HCT116 (cell line): Measurements from ENCODE around the gene BCAS4. TPM values are rescaled to one million over a fixed set of nuclear protein-coding genes. Genes with fewer than 3 reads are reported as not detected.

Experiments
- ATAC-seq: fragments of 200-7000 bp; cut with Tn5 transposase; 2 replicates; pipeline ENCODE4 v1.9.1; 2020; ENCODE audit warnings: mild to moderate bottlenecking, moderate library complexity
- BruUV-seq: library from RNA; stranded (reverse); fragments of 400-500 nt; replicated peaks from 2 replicates; lab custom pipeline; 2021; lab: Mats Ljungman, UMichigan
- CTCF ChIA-PET: fragments of 300-600 bp; sonication (Branson Sonifier 250); formaldehyde crosslinking; loops from one replicate; lab custom pipeline; 2021; ENCODE audit warnings: antibody characterized with exemption; lab: Charles Lee
- POLR2A ChIA-PET: fragments of 300-600, 350-600 bp; sonication (Branson Sonifier 250); formaldehyde crosslinking; loops from one replicate; lab custom pipeline; 2021; ENCODE audit warnings: antibody characterized with exemption; lab: Charles Lee
- RAD21 ChIA-PET, 2 experiments: fragments of 300-600 bp; sonication (Branson Sonifier 250); formaldehyde crosslinking; loops; one replicate each; lab custom pipeline; 2023; ENCODE audit warnings: low total read pairs in 2 of 2; ENCODE audit not compliant: uncharacterized antibody in 2 of 2, unreplicated experiment in 2 of 2, low non-redundant PET in 1 of 2; lab: Charles Lee
- DNase-seq: peaks from one replicate; pipeline ENCODE4 v3.0.0-alpha.2; 2010; ENCODE audit warnings: low read depth, low spot score
- H2AFZ ChIP-seq: fragments of 200-600 bp; shearing (Covaris generic), sonication (generic); 2 replicates; pipeline ENCODE4 v1.6.1; 2017; ENCODE audit warnings: low read depth, mixed run types, mixed read lengths, antibody characterized with exemption, low read length; ENCODE audit not compliant: poor library complexity, severe bottlenecking
- H3K27ac ChIP-seq: 2 replicates; pipeline ENCODE4 v1.5.1; 2012; ENCODE audit warnings: low read depth, low read length
- H3K27me3 ChIP-seq: fragments of 200-600 bp; sonication (generic); 2 replicates; pipeline ENCODE4 v1.6.1; 2016; ENCODE audit warnings: mixed run types, low read length, mixed read lengths; ENCODE audit not compliant: insufficient read depth
- H3K36me3 ChIP-seq, 2 experiments: fragments of 200-500 bp in 1 of 2; fragments of 200-600 bp in 1 of 2; sonication (Bioruptor generic) in 1 of 2; sonication (generic) in 1 of 2; 2 replicates each; pipeline versions ENCODE4 v1.5.1 to v1.6.1; 2014 to 2016; ENCODE audit warnings: low read length in 2 of 2, inconsistent platforms in 1 of 2, mixed read lengths in 1 of 2, mixed run types in 1 of 2; ENCODE audit not compliant: insufficient read depth in 2 of 2, control insufficient read depth in 1 of 2
- H3K4me1 ChIP-seq, 2 experiments: fragments of 200-600 bp in 1 of 2; sonication (generic) in 1 of 2; 2 replicates each; pipeline versions ENCODE4 v1.5.1 to v1.6.1; 2012 to 2017; ENCODE audit warnings: low read length in 2 of 2, inconsistent platforms in 1 of 2, mild to moderate bottlenecking in 1 of 2, mixed read lengths in 1 of 2, mixed run types in 1 of 2, moderate library complexity in 1 of 2; ENCODE audit not compliant: insufficient read depth in 2 of 2, control insufficient read depth in 1 of 2
- H3K4me2 ChIP-seq: fragments of 200-600 bp; sonication (generic); 2 replicates; pipeline ENCODE4 v1.6.1; 2017; ENCODE audit warnings: mixed run types, low read length, mixed read lengths
- H3K4me3 ChIP-seq, 2 experiments: fragments of 200-600 bp in 1 of 2; sonication (generic) in 1 of 2; replicated peaks in 1 of 2; 2 replicates each; pipeline ENCODE4 v1.5.1; 2011 to 2016; ENCODE audit warnings: low read length in 2 of 2, control low read depth in 1 of 2, low read depth in 1 of 2, mild to moderate bottlenecking in 1 of 2, mixed read lengths in 1 of 2, mixed run types in 1 of 2
- H3K79me2 ChIP-seq: fragments of 200-600 bp; sonication (generic); 2 replicates; pipeline ENCODE4 v1.6.1; 2017; ENCODE audit warnings: mild to moderate bottlenecking, mixed run types, low read length, moderate library complexity, mixed read lengths; ENCODE audit not compliant: insufficient read depth
- H3K9ac ChIP-seq: fragments of 200-600 bp; sonication (generic); 2 replicates; pipeline ENCODE4 v1.6.1; 2016; ENCODE audit warnings: low read length, mixed read lengths
- H3K9me2 ChIP-seq: fragments of 200-600 bp; sonication (generic), shearing (Covaris generic); 2 replicates; pipeline ENCODE4 v1.6.1; 2017; ENCODE audit warnings: mixed run types, mild to moderate bottlenecking, moderate library complexity; ENCODE audit not compliant: insufficient read depth
- H3K9me3 ChIP-seq, 2 experiments: fragments of 200-500 bp in 1 of 2; fragments of 200-600 bp in 1 of 2; sonication (Bioruptor generic) in 1 of 2; sonication (generic) in 1 of 2; 2 replicates each; pipeline ENCODE4 v1.6.1; 2014 to 2017; ENCODE audit warnings: low read length in 2 of 2, mixed read lengths in 2 of 2, inconsistent platforms in 1 of 2, low read depth in 1 of 2, mild to moderate bottlenecking in 1 of 2, mixed run types in 1 of 2, moderate library complexity in 1 of 2; ENCODE audit not compliant: control insufficient read depth in 1 of 2, insufficient read depth in 1 of 2
- H4K20me1 ChIP-seq: fragments of 200-600 bp; sonication (generic), shearing (Covaris generic); 2 replicates; pipeline ENCODE4 v1.6.1; 2017; ENCODE audit warnings: mixed run types, mild to moderate bottlenecking, moderate library complexity; ENCODE audit not compliant: insufficient read depth
- ATF3 ChIP-seq: IDR thresholded peaks from 2 replicates; pipeline ENCODE4 v1.6.1; 2012
- CBX3 ChIP-seq: IDR thresholded peaks from 2 replicates; pipeline ENCODE4 v1.6.1; 2012; ENCODE audit warnings: low read depth
- CEBPB ChIP-seq: IDR thresholded peaks from 2 replicates; pipeline ENCODE4 v1.6.1; 2012; ENCODE audit warnings: low read depth
- ELF1 ChIP-seq: IDR thresholded peaks from 2 replicates; pipeline ENCODE4 v1.6.1; 2012; ENCODE audit warnings: low read depth, borderline replicate concordance
- EZH2 ChIP-seq: fragments of 200-600 bp; sonication (generic); IDR thresholded peaks from 2 replicates; pipeline ENCODE4 v1.6.1; 2017; ENCODE audit warnings: antibody characterized with exemption, mixed run types
- JUND ChIP-seq: IDR thresholded peaks from 2 replicates; pipeline ENCODE4 v1.6.1; 2012
- POLR2A ChIP-seq: IDR thresholded peaks from 2 replicates; pipeline ENCODE4 v1.7.0; 2011; ENCODE audit warnings: borderline replicate concordance; ENCODE audit not compliant: insufficient read depth, insufficient read length; ENCODE audit errors: extremely low read depth
- POLR2AphosphoS5 ChIP-seq: IDR thresholded peaks from 2 replicates; pipeline ENCODE4 v1.6.1; 2011; ENCODE audit warnings: mild to moderate bottlenecking, low read depth, low read length, moderate library complexity
- SIN3A ChIP-seq: IDR thresholded peaks from 2 replicates; pipeline ENCODE4 v1.6.1; 2012; ENCODE audit warnings: low read depth
- SP1 ChIP-seq: IDR thresholded peaks from 2 replicates; pipeline ENCODE4 v1.6.1; 2012; ENCODE audit warnings: low read depth
- SRF ChIP-seq: IDR thresholded peaks from 2 replicates; pipeline ENCODE4 v1.6.1; 2012; ENCODE audit warnings: low read depth
- TCF7L2 ChIP-seq: IDR thresholded peaks from 2 replicates; pipeline ENCODE4 v1.7.0; 2011; ENCODE audit warnings: borderline replicate concordance, inconsistent platforms; ENCODE audit not compliant: insufficient read depth, insufficient read length; ENCODE audit errors: extremely low read depth
- YY1 ChIP-seq: IDR thresholded peaks from 2 replicates; pipeline ENCODE4 v1.6.1; 2011; ENCODE audit warnings: low read length, low read depth, moderate library complexity, mild to moderate bottlenecking; ENCODE audit not compliant: insufficient replicate concordance; ENCODE audit errors: extremely low read depth
- ZBTB33 ChIP-seq: IDR thresholded peaks from 2 replicates; pipeline ENCODE4 v1.6.1; 2011; ENCODE audit warnings: mild to moderate bottlenecking, low read length, moderate library complexity; ENCODE audit not compliant: insufficient replicate concordance; ENCODE audit errors: extremely low read depth
- ZFX ChIP-seq: fragments of 450-650 bp; IDR thresholded peaks from 2 replicates; pipeline ENCODE4 v1.6.1; 2017
- ZNF274 ChIP-seq: fragments of 200-500 bp; sonication (Bioruptor generic); IDR thresholded peaks from 2 replicates; pipeline ENCODE4 v1.6.1; 2014; ENCODE audit warnings: mild to moderate bottlenecking, low read depth, low read length, inconsistent platforms
- intact Hi-C: fragments of 100-400 bp; cut with micrococcal nuclease; formaldehyde crosslinking; loops from 2 replicates; pipeline ENCODE4 v1.10.0; 2022
- total RNA-seq: library from RNA; stranded (reverse); gene quantifications from one replicate; pipeline ENCODE4 v1.2.1, GENCODE V29; 2021; ENCODE audit not compliant: unreplicated experiment
- TF ChIP-seq, protein P1 (sequence below): IDR thresholded peaks from 2 replicates; pipeline ENCODE4 v1.6.1; 2012; ENCODE audit warnings: low read depth
- TF ChIP-seq, protein P2 (sequence below): IDR thresholded peaks from 2 replicates; pipeline ENCODE4 v1.6.1; 2012

Gene BCAS4
- total RNA-seq, 1 experiment from 2014 or later: 18.9 TPM

DNA sequence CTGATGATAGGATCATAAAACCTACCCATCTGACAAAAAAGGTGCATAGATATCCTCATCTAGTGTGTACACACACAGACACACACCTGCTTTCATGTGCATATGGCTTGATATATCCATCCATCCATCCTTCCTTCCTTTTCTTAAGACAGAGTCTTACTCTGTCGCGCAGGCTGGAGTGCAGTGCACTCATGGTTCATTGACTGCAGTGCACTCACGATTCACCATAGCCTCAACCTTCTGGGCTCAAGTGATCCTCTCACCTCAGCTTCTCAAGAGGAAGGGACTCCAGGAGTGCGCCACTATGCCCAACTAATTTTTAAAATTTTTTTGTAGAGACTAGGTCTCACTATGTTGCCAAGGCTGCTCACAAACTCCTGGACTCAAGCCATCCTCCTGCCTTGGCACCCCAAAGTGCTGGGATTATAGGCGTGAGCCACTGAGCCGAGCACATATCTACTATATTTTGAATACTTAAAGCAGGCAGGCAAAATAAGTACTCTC lies 109.3 kb downstream of the BCAS4 start:
- Histone ChIP-seq H3K27me3 (no peaks in the 10 kb centered on the region), H3K4me2 (no peak overlapping the region), H3K4me1 (no peaks in the 10 kb centered on the region)
- no peak for ATAC-seq
- intact Hi-C loops: no loop called here
- CTCF ChIA-PET: no interaction called here
- TF ChIP-seq YY1 (no peak), ZBTB33 (no peak), CBX3 (no peak), POLR2A (no peak), SP1 (no peak), ATF3 (no peak), ZFX (no peak), ELF1 (no peak), TCF7L2 (no peak), SIN3A (no peak), CEBPB (no peak), POLR2AphosphoS5 (no peak), EZH2 (no peak), ZNF274 (no peak), SRF (no peak), JUND (no peak)
- TF ChIP-seq, protein P1, sequence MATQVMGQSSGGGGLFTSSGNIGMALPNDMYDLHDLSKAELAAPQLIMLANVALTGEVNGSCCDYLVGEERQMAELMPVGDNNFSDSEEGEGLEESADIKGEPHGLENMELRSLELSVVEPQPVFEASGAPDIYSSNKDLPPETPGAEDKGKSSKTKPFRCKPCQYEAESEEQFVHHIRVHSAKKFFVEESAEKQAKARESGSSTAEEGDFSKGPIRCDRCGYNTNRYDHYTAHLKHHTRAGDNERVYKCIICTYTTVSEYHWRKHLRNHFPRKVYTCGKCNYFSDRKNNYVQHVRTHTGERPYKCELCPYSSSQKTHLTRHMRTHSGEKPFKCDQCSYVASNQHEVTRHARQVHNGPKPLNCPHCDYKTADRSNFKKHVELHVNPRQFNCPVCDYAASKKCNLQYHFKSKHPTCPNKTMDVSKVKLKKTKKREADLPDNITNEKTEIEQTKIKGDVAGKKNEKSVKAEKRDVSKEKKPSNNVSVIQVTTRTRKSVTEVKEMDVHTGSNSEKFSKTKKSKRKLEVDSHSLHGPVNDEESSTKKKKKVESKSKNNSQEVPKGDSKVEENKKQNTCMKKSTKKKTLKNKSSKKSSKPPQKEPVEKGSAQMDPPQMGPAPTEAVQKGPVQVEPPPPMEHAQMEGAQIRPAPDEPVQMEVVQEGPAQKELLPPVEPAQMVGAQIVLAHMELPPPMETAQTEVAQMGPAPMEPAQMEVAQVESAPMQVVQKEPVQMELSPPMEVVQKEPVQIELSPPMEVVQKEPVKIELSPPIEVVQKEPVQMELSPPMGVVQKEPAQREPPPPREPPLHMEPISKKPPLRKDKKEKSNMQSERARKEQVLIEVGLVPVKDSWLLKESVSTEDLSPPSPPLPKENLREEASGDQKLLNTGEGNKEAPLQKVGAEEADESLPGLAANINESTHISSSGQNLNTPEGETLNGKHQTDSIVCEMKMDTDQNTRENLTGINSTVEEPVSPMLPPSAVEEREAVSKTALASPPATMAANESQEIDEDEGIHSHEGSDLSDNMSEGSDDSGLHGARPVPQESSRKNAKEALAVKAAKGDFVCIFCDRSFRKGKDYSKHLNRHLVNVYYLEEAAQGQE: no peak
- TF ChIP-seq, protein P2, sequence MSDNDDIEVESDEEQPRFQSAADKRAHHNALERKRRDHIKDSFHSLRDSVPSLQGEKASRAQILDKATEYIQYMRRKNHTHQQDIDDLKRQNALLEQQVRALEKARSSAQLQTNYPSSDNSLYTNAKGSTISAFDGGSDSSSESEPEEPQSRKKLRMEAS: no peak
- TF ChIP-seq, all 23 proteins: peak for 0
- DNase-seq: no peak
- Histone ChIP-seq H3K79me2 (peaks cover 99% of the 10 kb centered on the region), H3K4me3 (no peak overlapping the region), H4K20me1 (peaks cover 41% of the 10 kb centered on the region; the same call in 1 of the 2 replicates), H2AFZ (no peak overlapping the region), H3K9me3 (no peaks in the 10 kb centered on the region), H3K9me2 (no peaks in the 10 kb centered on the region), H3K36me3 (peaks cover 22 to 33% of the 10 kb centered on the region in 2 experiments), H3K9ac (no peak overlapping the region), H3K27ac (no peak overlapping the region)
- ChIA-PET POLR2A (no interaction called here), RAD21 (no interaction called here)
- BruUV-seq: no TSS peak
